HG03378 (cell line): ENCODE results near the gene RASGRF1.
"Not testable (repeated sequence)": the region's sequence is repeated elsewhere in the genome, so short reads cannot be mapped to it uniquely, and the experiment has no call there.

Experiments
- ATAC-seq: cut with Tn5 transposase; IDR thresholded peaks from one replicate; pipeline ENCODE4 v1.9.1; 2021; ENCODE audit warnings: mild to moderate bottlenecking, moderate library complexity; ENCODE audit not compliant: unreplicated experiment

Gene RASGRF1

GRCh38 chr15:79090487-79091203, at the start of gene RASGRF1:
RASGRF1 (minus strand) TSS chr15:79090780; CDS start chr15:79090498, 282 bp downstream.
- ATAC-seq: no peak

GRCh38 chr15:79136434-79137046, 46.0 kb upstream of the RASGRF1 start:
- no peak for ATAC-seq

- ATAC-seq: no peak
These were observed 42.7 kb upstream of the RASGRF1 start for GRCh38 chr15:79133309-79133708.

GRCh38 chr15:79132770-79133169, 42.2 kb upstream of the RASGRF1 start:
- no peak for ATAC-seq

GRCh38 chr15:79132361-79132760, 41.8 kb upstream of the RASGRF1 start:
- ATAC-seq: no peak

GRCh38 chr15:79130535-79131130, 40.1 kb upstream of the RASGRF1 start:
- ATAC-seq: no peak

GRCh38 chr15:79129235-79129634, 38.7 kb upstream of the RASGRF1 start:
- ATAC-seq: no peak

GRCh38 chr15:79128556-79128955, 38.0 kb upstream of the RASGRF1 start:
- ATAC-seq: no peak

- ATAC-seq: no peak
These were observed 33.8 kb upstream of the RASGRF1 start for GRCh38 chr15:79124388-79124787.

- no peak for ATAC-seq
These were observed 32.4 kb upstream of the RASGRF1 start for GRCh38 chr15:79122991-79123390.

GRCh38 chr15:79122391-79122790, 31.8 kb upstream of the RASGRF1 start:
- ATAC-seq: no peak

GRCh38 chr15:79121571-79121970, 31.0 kb upstream of the RASGRF1 start:
- no peak for ATAC-seq

- no peak for ATAC-seq
These were observed 27.0 kb upstream of the RASGRF1 start for GRCh38 chr15:79117442-79118204.

GRCh38 chr15:79116771-79117170, 26.2 kb upstream of the RASGRF1 start:
- ATAC-seq: no peak

- no peak for ATAC-seq
These were observed 25.5 kb upstream of the RASGRF1 start for GRCh38 chr15:79115986-79116665.

- no peak for ATAC-seq
These were observed 23.3 kb upstream of the RASGRF1 start for GRCh38 chr15:79113831-79114230.

- ATAC-seq: not testable (repeated sequence)
These were observed 20.8 kb upstream of the RASGRF1 start for GRCh38 chr15:79111404-79111803.

GRCh38 chr15:79105141-79105540, 14.6 kb upstream of the RASGRF1 start:
- ATAC-seq: no peak

GRCh38 chr15:79102595-79102994, 12.0 kb upstream of the RASGRF1 start:
- ATAC-seq: no peak

- ATAC-seq: no peak
These were observed 11.4 kb upstream of the RASGRF1 start for GRCh38 chr15:79101866-79102581.
